K562 (cell line): ENCODE measurements around the gene MAST4. TPM values are rescaled to one million over a fixed set of nuclear protein-coding genes. Genes with fewer than 3 reads are reported as not detected.

Experiments used
- ATAC-seq: fragments of 200-7000 bp; cut with Tn5 transposase; 3 replicates; pipeline ENCODE4 v1.9.1; 2020; ENCODE audit warnings: moderate library complexity
- BruUV-seq: library from RNA; stranded (reverse); fragments of 400-500 nt; replicated peaks from 2 replicates; lab custom pipeline; 2021; lab: Mats Ljungman, UMichigan
- CTCF ChIA-PET: fragments of 300-600 bp; formaldehyde crosslinking; extraction: SDS; loops from one replicate; lab custom pipeline; 2021; ENCODE audit warnings: low intra/inter-chr PET ratio; lab: Yijun Ruan, JAX
- POLR2A ChIA-PET: fragments of 300-600, 350-650 bp; sonication (Branson Sonifier 250); formaldehyde crosslinking; extraction: SDS; loops from one replicate; lab custom pipeline; 2021; ENCODE audit warnings: antibody characterized with exemption, inconsistent platforms; lab: Yijun Ruan, JAX
- DNase-seq, 4 experiments: peaks; one replicate each; pipeline versions ENCODE4 v3.0.0 to v3.0.0-alpha.2; 2011 to 2018; ENCODE audit warnings: low spot score in 3 of 4, mixed read lengths in 3 of 4; ENCODE audit errors: extremely low read depth in 1 of 4
- FAIRE-seq: peaks from 2 replicates; lab custom pipeline; 2011; peaks lifted over from hg19 to GRCh38; lab: Jason Lieb, UNC
- H2AFZ ChIP-seq: 2 replicates; pipeline ENCODE4 v1.6.0; 2011; ENCODE audit warnings: low read depth, low read length, control low read depth, inconsistent platforms
- H3K27ac ChIP-seq: fragments of 200-600 bp; 3 replicates; pipeline ENCODE4 v1.8.0; 2011; ENCODE audit warnings: low read depth, mild to moderate bottlenecking, control low read depth, inconsistent platforms, low read length, moderate library complexity, mixed read lengths; ENCODE audit errors: extremely low read depth
- H3K27me3 ChIP-seq, 2 experiments: fragments of 300-600 bp in 1 of 2; 2 replicates in 1 of 2; 3 replicates in 1 of 2; pipeline versions ENCODE4 v1.6.0 to v1.8.0; 2011; ENCODE audit warnings: inconsistent platforms in 2 of 2, low read length in 2 of 2, mild to moderate bottlenecking in 1 of 2, mixed read lengths in 1 of 2, moderate library complexity in 1 of 2; ENCODE audit not compliant: control insufficient read depth in 2 of 2, insufficient read depth in 2 of 2
- H3K36me3 ChIP-seq: fragments of 300-600 bp; 3 replicates; pipeline ENCODE4 v1.8.0; 2011; ENCODE audit warnings: mild to moderate bottlenecking, low read length, inconsistent platforms; ENCODE audit not compliant: control insufficient read depth, insufficient read depth
- H3K4me1 ChIP-seq, 2 experiments: fragments of 200-600 bp in 1 of 2; replicated peaks in 1 of 2; 2 replicates in 1 of 2; 3 replicates in 1 of 2; pipeline versions ENCODE4 v1.5.1 to v1.8.0; 2011; ENCODE audit warnings: inconsistent platforms in 2 of 2, low read length in 2 of 2, mild to moderate bottlenecking in 1 of 2, mixed read lengths in 1 of 2, moderate library complexity in 1 of 2; ENCODE audit not compliant: control insufficient read depth in 2 of 2, insufficient read depth in 2 of 2
- H3K4me2 ChIP-seq: 2 replicates; pipeline ENCODE4 v1.6.1; 2011; ENCODE audit warnings: low read length, control low read depth, inconsistent platforms, mixed read lengths; ENCODE audit not compliant: insufficient read depth
- H3K4me3 ChIP-seq: fragments of 200-600 bp; sonication (generic), shearing (Covaris generic); 2 replicates; pipeline ENCODE4 v1.5.1; 2016; ENCODE audit warnings: control low read depth, inconsistent platforms
- H3K79me2 ChIP-seq: fragments of 200-600 bp; 3 replicates; pipeline ENCODE4 v1.8.0; 2011; ENCODE audit warnings: low read length, inconsistent platforms; ENCODE audit not compliant: control insufficient read depth, insufficient read depth
- H3K9ac ChIP-seq, 2 experiments: 2 replicates each; pipeline versions ENCODE4 v1.6.0 to v1.6.1; 2011; ENCODE audit warnings: low read depth in 2 of 2, low read length in 2 of 2, control low read depth in 1 of 2, inconsistent platforms in 1 of 2, mild to moderate bottlenecking in 1 of 2, mixed read lengths in 1 of 2; ENCODE audit not compliant: insufficient read depth in 1 of 2
- H3K9me1 ChIP-seq: one replicate; pipeline ENCODE4 v1.6.0; 2011; ENCODE audit warnings: inconsistent platforms, mild to moderate bottlenecking, low read length, moderate library complexity; ENCODE audit not compliant: control insufficient read depth, insufficient read depth
- H3K9me3 ChIP-seq: replicated peaks from 2 replicates; pipeline ENCODE4 v1.5.1; 2011; ENCODE audit warnings: low read depth, low read length, inconsistent platforms; ENCODE audit not compliant: control insufficient read depth, insufficient read depth
- H4K20me1 ChIP-seq: replicated peaks from 2 replicates; pipeline ENCODE4 v1.6.1; 2011; ENCODE audit warnings: low read length, inconsistent platforms, mixed read lengths; ENCODE audit not compliant: control insufficient read depth, insufficient read depth
- CSDE1 ChIP-seq, 2 experiments: fragments of 450-650 bp; IDR thresholded peaks; 2 replicates each; pipeline ENCODE4 v1.6.1; 2016; ENCODE audit warnings: mild to moderate bottlenecking in 1 of 2
- CTBP1 ChIP-seq: fragments of 450-650 bp; IDR thresholded peaks from 2 replicates; pipeline ENCODE4 v1.6.1; 2016; ENCODE audit warnings: borderline replicate concordance
- ELF1 ChIP-seq: fragments of 200-800 bp; sonication (Bioruptor generic); IDR thresholded peaks from 2 replicates; pipeline ENCODE4 v1.6.1; 2016; ENCODE audit warnings: missing genetic modification characterization, missing compliant biosample characterization
- GABPB2 ChIP-seq: fragments of 250-450 bp; sonication (Bioruptor Pico); conservative IDR thresholded peaks from 2 replicates; pipeline ENCODE4 v1.5.1; 2021; ENCODE audit warnings: mild to moderate bottlenecking
- GATAD2A ChIP-seq: fragments of 450-650 bp; IDR thresholded peaks from 2 replicates; pipeline ENCODE4 v1.6.1; 2017
- HCFC1 ChIP-seq: IDR thresholded peaks from 2 replicates; pipeline ENCODE4 v1.6.1; 2012; ENCODE audit warnings: low read depth, low read length, improper control_type of control experiment
- ILK ChIP-seq: fragments of 450-650 bp; IDR thresholded peaks from 2 replicates; pipeline ENCODE4 v1.6.1; 2016; ENCODE audit warnings: missing genetic modification characterization, low read depth, mild to moderate bottlenecking, missing compliant biosample characterization, moderate library complexity, borderline replicate concordance
- ZBTB17 ChIP-seq: fragments of 450-650 bp; formaldehyde crosslinking; IDR thresholded peaks from 2 replicates; pipeline ENCODE4 v1.4.0; 2020; ENCODE audit warnings: mild to moderate bottlenecking
- ZMIZ1 ChIP-seq, 2 experiments: fragments of 150-350 bp in 1 of 2; IDR thresholded peaks; 2 replicates each; pipeline ENCODE4 v1.6.1; 2012 to 2016; ENCODE audit warnings: low read depth in 2 of 2, low read length in 2 of 2, mild to moderate bottlenecking in 1 of 2, moderate library complexity in 1 of 2
- ZNF764 ChIP-seq: fragments of 250-450 bp; sonication (Bioruptor Pico); IDR thresholded peaks from 2 replicates; pipeline ENCODE4 v1.4.0; 2020; ENCODE audit warnings: low read depth, mild to moderate bottlenecking, moderate library complexity
- WGBS: fragments of 100-300 bp; shearing (Covaris generic); methylation state at CpG from one replicate; pipeline ENCODE4 v1.1.6; 2016; ENCODE audit warnings: low coverage, mixed read lengths; ENCODE audit not compliant: insufficient coverage; ENCODE audit errors: missing lambda C conversion rate; 5-methylcytosine and 5-hydroxymethylcytosine counted together
- in situ Hi-C: fragments of 300-500 bp; cut with MboI; formaldehyde crosslinking; loops from 4 replicates; pipeline ENCODE4 v1.15.0; 2018; ENCODE audit warnings: inconsistent platforms, mixed read lengths
- intact Hi-C: fragments of 100-400 bp; cut with micrococcal nuclease; formaldehyde crosslinking; loops from 2 replicates; pipeline ENCODE4 v1.14.2; 2022
- polyA plus RNA-seq, 8 experiments: library from polyadenylated mRNA; depleted of rRNA in 4 of 8; stranded (reverse) in 5 of 8; unstranded in 3 of 8; fragments of >200 nt; fragmentation: Nextera tagmentation in 2 of 8; fragmentation: Illumina TruSeq in 1 of 8; extraction: Ambion mirVana in 2 of 8; extraction: Trizol in 1 of 8; gene quantifications; 2 replicates each; pipeline versions ENCODE4 v1.2.1 to v1.2.3, GENCODE V29; 2011 to 2014; ENCODE audit warnings: inconsistent platforms in 1 of 8, missing spikeins in 1 of 8
- total RNA-seq, 7 experiments: library from RNA; depleted of rRNA in 6 of 7; stranded (reverse); fragments of >200 nt in 6 of 7; fragmentation: Illumina TruSeq in 2 of 7; extraction: Trizol in 2 of 7; gene quantifications; 2 replicates each; pipeline versions ENCODE4 v1.2.1 to v1.2.3, GENCODE V29; 2011 to 2021; ENCODE audit warnings: low replicate concordance in 1 of 7

Gene MAST4
- total and polyA plus RNA-seq, 9 of the 15 experiments (the other 6 are each of a cell fraction or from before 2014, with no cell fraction given) = 0.88 to 10.1 (median 5.2) TPM

- TF ChIP-seq ZMIZ1 (IDR thresholded peaks at IDR 0.05; ENCODE audit: low read depth in 2 of 2, low read length in 2 of 2) (no peak), CSDE1 (IDR thresholded peaks at IDR 0.05) (no peak)
These were observed 44.2 kb upstream of the MAST4 start (continued) for GRCh38 chr5:66551945-66552344.

GRCh38 chr5:66553368-66553912, 42.8 kb upstream of the MAST4 start:
- intact Hi-C loops = no loop called here
- Histone ChIP-seq H3K36me3 (no peaks in the 10 kb centered on the region), H3K9me3 (no peaks in the 10 kb centered on the region), H3K9me1 (no peaks in the 10 kb centered on the region), H2AFZ (no peak overlapping the region), H3K4me2 (no peak overlapping the region), H3K4me1 (no peaks in the 10 kb centered on the region), H3K79me2 (no peaks in the 10 kb centered on the region), H3K9ac (no peak overlapping the region), H4K20me1 (no peaks in the 10 kb centered on the region), H3K27me3 (no peaks in the 10 kb centered on the region), H3K27ac (no peak overlapping the region), H3K4me3 (no peak overlapping the region)
- in situ Hi-C loops = no loop called here
- POLR2A ChIA-PET = no interaction called here
- DNase-seq (no peak), FAIRE-seq (no peak), ATAC-seq (no peak)
- CTCF ChIA-PET = no interaction called here
- WGBS = 0% methylated on average over 1 of the region's 1 CpG
- BruUV-seq = no TSS peak
- TF ChIP-seq ZBTB17 (CRISPR knock-in tag) = no peak
- TF ChIP-seq ILK = no peak
- no peak for TF ChIP-seq ELF1 (tag)
- no peak for TF ChIP-seq HCFC1
- TF ChIP-seq GATAD2A = no peak
- TF ChIP-seq CTBP1 = no peak
- TF ChIP-seq ZNF764 (CRISPR knock-in tag) = no peak
- no peak for TF ChIP-seq GABPB2
